Bronchial epithelial cell (primary cell): Measurements from ENCODE around the gene FAM72B. TPM values are rescaled to one million over a fixed set of nuclear protein-coding genes. Genes with fewer than 3 reads are reported as not detected.
"Not testable (repeated sequence)": the region's sequence is repeated elsewhere in the genome, so short reads cannot be mapped to it uniquely, and the experiment has no call there.

Experiments used
- DNase-seq: peaks from one replicate; pipeline ENCODE4 v3.0.0-alpha.2; 2010; ENCODE audit warnings: low read depth
- FAIRE-seq: peaks from 2 replicates; lab custom pipeline; 2011; peaks lifted over from hg19 to GRCh38; lab: Jason Lieb, UNC
- H3K27me3 ChIP-seq: 2 replicates; pipeline ENCODE4 v1.5.1; 2011; ENCODE audit warnings: low read length; ENCODE audit not compliant: control insufficient read depth, insufficient read depth
- H3K36me3 ChIP-seq: 2 replicates; pipeline ENCODE4 v1.5.1; 2011; ENCODE audit warnings: low read length; ENCODE audit not compliant: control insufficient read depth, insufficient read depth
- H3K4me3 ChIP-seq: 2 replicates; pipeline ENCODE4 v1.5.1; 2011; ENCODE audit warnings: mild to moderate bottlenecking, low read depth, low read length, control low read depth
- total RNA-seq: library from RNA; depleted of rRNA; stranded (reverse); fragments of >200 nt; gene quantifications from 2 replicates; pipeline ENCODE4 v1.2.1, GENCODE V29; 2014
- TF ChIP-seq, protein P1 (sequence below): IDR thresholded peaks from 2 replicates; pipeline ENCODE4 v1.5.1; 2011; ENCODE audit warnings: mild to moderate bottlenecking, moderate library complexity, low read length, control low read depth, inconsistent platforms; ENCODE audit not compliant: insufficient read depth, severe bottlenecking

The FAM72B gene
- total RNA-seq, 1 donor from 2014 or later, result not detected

DNA sequence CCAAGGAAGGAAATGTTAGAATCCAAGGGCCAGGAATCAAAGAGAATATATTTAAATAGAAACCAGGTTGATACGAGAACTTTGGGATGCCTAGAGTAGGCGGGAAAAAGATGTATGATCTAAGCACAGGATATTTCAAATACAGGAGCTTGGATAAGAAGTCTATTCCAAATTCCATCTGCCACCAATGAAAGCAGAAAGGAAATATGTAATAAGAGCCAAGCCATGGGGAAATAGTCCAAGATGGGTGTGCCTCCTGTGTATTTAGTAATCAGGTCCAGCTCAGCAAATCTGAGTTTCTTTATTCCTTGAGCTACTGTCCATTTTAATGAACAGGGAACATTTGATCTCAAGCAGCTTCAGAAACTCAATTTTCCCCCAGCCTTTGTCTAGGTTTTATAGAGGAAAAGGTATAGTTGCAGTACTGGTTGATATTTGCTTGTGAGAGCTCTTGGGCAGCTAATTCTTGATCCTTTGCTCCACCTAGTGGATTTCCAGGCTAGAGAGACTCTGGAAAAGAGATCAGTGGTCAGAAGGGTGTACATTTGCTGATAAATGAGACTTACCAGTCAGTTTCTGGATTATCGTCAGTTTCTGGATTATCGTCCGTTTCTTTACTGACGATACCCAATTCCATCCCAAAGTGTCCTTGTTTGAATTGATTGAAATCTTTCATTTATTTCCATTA, 28.3 kb downstream of the FAM72B start:
- DNase-seq, result peak; percentile 15
- H3K36me3 ChIP-seq, FAIRE-seq, H3K4me3 ChIP-seq, H3K27me3 ChIP-seq: not testable (repeated sequence)
- TF ChIP-seq, protein P1, sequence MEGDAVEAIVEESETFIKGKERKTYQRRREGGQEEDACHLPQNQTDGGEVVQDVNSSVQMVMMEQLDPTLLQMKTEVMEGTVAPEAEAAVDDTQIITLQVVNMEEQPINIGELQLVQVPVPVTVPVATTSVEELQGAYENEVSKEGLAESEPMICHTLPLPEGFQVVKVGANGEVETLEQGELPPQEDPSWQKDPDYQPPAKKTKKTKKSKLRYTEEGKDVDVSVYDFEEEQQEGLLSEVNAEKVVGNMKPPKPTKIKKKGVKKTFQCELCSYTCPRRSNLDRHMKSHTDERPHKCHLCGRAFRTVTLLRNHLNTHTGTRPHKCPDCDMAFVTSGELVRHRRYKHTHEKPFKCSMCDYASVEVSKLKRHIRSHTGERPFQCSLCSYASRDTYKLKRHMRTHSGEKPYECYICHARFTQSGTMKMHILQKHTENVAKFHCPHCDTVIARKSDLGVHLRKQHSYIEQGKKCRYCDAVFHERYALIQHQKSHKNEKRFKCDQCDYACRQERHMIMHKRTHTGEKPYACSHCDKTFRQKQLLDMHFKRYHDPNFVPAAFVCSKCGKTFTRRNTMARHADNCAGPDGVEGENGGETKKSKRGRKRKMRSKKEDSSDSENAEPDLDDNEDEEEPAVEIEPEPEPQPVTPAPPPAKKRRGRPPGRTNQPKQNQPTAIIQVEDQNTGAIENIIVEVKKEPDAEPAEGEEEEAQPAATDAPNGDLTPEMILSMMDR, result peak; percentile 12

DNA sequence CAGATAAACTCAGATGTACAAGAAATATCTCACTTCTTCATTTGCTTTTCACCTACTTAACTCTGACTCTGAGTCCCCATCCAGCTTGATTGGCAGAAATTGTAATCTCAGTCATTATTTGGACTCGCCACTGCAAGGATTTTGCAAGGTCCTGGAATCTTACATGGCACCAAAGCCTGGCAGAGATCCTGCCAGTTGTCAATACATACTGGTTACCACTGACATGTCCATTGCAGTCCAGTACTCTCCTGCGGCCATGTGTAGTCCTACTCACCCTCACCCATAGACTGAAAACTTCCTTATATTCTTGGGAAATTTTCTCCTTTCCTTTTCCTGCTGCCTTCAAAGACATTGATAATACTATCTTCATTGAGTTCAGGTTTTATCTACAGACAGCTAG, 29.3 kb downstream of the FAM72B start:
- H3K27me3 ChIP-seq, DNase-seq, H3K36me3 ChIP-seq, H3K4me3 ChIP-seq, FAIRE-seq: not testable (repeated sequence)

DNA sequence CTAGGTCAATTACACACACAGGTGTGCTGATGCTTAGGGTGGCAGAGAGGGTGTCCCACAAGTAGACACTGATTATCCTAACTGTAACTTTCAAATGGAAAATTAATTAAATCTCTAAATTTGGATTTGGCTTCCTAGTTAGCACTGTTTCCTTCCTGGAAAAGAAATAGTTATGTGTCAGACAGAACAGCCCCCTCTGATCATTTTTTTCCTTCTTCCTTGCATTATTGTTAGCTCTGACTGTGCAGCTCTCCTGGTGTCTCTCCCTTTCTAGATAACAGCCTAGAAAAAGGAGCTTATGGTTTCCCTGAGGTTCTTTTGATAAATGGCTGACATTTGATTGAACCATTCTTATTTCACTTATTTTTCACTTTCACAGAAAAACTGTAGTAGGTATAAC, 31.4 kb downstream of the FAM72B start:
- H3K27me3 ChIP-seq, FAIRE-seq, H3K4me3 ChIP-seq, H3K36me3 ChIP-seq, DNase-seq: not testable (repeated sequence)

DNA sequence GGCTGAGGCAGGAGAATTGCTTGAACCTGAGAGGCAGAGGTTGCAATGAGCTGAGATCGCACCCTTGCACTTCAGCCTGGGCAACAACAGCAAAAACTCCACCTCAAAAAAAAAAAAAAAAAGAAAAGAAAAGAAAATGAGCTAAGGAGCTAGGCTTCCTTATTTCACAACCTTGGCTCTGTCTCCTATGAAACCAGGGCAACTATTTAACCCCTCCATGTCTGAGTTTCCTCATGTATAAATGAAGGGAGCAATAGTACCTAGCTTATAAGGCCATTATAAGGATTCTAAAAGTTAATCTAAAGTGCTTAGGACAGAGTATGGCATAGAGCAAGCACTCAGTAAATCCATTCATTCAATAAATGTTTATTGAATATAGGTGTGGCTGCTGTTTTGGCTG, 32.8 kb downstream of the FAM72B start:
- not testable (repeated sequence) for H3K27me3 ChIP-seq, FAIRE-seq, H3K36me3 ChIP-seq, DNase-seq, H3K4me3 ChIP-seq

DNA sequence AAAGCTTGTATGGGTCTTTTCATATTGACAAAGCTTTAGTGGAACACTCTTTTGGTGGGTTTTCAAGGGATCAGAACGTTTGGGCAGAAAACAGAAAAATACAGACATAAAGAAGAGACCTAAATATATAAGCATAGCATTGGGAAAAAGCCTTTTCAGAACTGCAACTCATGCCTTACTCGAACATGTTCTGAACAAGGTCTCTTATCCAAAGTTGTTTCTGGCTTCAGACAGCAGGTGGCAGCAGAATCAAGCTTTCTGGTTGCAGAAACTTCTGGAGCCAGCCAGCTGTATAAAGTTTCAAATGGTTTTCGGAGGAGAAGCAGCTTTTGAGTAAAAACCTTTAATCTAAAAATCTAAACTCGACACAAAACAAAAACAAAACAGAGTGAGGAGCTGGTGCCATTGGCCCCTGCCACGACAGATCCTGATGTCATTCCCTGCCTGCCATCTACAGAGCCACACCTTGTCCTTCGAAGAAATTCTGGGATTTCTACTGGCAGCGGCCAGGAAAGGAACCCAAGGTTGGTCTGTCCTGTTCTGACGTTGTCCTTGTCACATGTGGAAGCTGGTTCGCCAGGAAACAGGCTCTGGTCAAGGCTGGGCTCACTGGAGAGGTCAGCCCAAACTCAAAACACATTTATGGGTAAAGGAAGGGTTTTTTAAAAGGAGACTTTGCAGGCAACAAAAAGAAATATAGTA, 35.5 kb downstream of the FAM72B start:
- not testable (repeated sequence) for H3K36me3 ChIP-seq, FAIRE-seq, H3K4me3 ChIP-seq, DNase-seq, H3K27me3 ChIP-seq

DNA sequence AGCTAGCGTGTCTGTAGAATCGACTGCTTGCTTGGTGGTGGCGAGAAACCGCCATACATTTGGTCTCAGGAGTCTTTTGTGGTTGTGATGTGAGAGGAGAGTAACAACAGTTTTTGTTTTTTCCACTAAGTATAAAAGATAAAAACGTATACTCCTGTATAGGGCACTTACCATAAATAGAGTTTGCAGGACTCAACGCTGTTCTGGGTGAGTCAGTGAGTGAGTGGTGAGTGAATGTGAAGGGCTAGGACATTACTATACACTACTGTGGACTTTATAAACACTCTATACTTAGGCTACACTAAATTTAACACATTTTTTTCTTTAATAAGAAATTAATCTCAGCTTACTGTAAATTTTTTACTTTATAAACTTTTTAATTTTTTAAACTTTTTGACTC, 43.7 kb downstream of the FAM72B start:
- not testable (repeated sequence) for H3K36me3 ChIP-seq, H3K27me3 ChIP-seq, FAIRE-seq, H3K4me3 ChIP-seq, DNase-seq

DNA sequence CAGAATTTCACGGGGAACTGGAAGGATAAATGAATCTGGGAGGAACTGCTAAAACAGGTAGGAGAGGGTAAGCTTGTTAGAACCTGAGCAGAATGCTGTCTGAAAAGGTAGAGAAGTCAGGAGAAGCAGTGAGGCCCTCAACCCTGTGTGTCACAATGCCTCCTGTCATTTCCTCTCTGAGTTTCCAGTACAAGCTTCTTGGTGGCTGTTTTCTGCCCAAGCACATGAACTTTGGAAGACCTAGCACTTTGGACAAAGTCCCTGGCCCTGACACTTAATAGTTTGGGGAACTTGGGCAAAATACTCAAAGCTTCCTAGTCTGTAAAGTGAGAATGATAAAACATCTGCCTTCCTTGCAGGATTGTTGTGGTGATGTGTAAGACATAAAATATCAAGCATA, 52.6 kb downstream of the FAM72B start:
- not testable (repeated sequence) for FAIRE-seq, H3K36me3 ChIP-seq, DNase-seq, H3K27me3 ChIP-seq, H3K4me3 ChIP-seq

DNA sequence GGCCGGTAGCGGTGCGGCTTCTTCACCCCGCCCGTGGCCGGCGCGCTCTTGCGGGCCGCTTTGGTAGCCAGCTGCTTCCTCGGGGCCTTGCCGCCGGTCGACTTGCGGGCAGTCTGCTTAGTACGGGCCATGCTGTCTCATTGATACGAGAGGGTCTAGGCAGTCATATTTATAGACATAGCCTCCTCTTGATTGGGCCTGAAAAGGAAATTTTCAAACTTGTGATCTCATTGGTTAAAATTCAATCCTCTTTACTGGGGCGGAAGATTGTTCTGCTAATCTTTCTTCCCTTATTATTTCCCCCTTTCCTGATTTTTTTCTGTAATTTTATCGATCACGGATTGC, 65.7 kb downstream of the FAM72B start:
- H3K4me3 ChIP-seq, result peak overlapping the region; percentile 39
- FAIRE-seq, result not testable (repeated sequence)
- peak; percentile 8 for DNase-seq

More for the DNA sequence above, 65.7 kb downstream of the FAM72B start:
- H3K27me3 ChIP-seq, H3K36me3 ChIP-seq: not testable (repeated sequence)

Other genes with a start within 250 kb of the FAM72B start
- 8.3 and 11.6 TPM in 2 replicates for gene SRGAP2C, start 635 bp upstream of the FAM72B start, total RNA-seq